Measurements from ENCODE around the gene NEURL1B.

DNA sequence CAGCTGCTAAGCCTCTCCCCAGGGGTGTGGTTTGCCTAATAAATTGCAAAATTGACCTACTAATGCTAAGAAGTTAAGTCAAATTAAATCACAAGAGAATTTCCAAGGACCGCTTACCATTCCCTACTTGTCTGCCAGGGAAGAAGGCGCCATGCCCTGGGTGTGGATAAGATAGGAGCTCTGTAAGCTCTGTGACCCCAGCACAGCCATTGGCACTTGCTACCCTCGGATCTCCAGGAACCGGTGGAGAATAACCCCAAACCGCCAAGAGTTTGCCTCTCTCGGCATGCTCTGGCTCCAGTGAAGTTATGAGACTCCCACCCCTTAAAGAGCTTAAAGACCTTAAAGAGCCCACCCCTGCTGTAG is 58.9 kb downstream of the NEURL1B start:
- TF ChIP-seq SMC3 (IDR thresholded peaks at IDR 0.05; ENCODE audit: low read depth, low read length), result no peak
- TF ChIP-seq POLR2AphosphoS5 (IDR thresholded peaks at IDR 0.05; ENCODE audit: low read depth, low read length), result no peak
- no peak for TF ChIP-seq YY1 (IDR thresholded peaks at IDR 0.05; ENCODE audit: low read depth)
- no peak for TF ChIP-seq SIN3A (IDR thresholded peaks at IDR 0.05; ENCODE audit: borderline replicate concordance, low read depth, low read length)
- TF ChIP-seq EP300 (IDR thresholded peaks at IDR 0.05; ENCODE audit: borderline replicate concordance in 1 of 2, low read depth in 1 of 2, low read length in 1 of 2), result no peak
- TF ChIP-seq, protein P1, sequence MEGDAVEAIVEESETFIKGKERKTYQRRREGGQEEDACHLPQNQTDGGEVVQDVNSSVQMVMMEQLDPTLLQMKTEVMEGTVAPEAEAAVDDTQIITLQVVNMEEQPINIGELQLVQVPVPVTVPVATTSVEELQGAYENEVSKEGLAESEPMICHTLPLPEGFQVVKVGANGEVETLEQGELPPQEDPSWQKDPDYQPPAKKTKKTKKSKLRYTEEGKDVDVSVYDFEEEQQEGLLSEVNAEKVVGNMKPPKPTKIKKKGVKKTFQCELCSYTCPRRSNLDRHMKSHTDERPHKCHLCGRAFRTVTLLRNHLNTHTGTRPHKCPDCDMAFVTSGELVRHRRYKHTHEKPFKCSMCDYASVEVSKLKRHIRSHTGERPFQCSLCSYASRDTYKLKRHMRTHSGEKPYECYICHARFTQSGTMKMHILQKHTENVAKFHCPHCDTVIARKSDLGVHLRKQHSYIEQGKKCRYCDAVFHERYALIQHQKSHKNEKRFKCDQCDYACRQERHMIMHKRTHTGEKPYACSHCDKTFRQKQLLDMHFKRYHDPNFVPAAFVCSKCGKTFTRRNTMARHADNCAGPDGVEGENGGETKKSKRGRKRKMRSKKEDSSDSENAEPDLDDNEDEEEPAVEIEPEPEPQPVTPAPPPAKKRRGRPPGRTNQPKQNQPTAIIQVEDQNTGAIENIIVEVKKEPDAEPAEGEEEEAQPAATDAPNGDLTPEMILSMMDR (IDR thresholded peaks at IDR 0.05), result no peak
- TF ChIP-seq, protein P2, sequence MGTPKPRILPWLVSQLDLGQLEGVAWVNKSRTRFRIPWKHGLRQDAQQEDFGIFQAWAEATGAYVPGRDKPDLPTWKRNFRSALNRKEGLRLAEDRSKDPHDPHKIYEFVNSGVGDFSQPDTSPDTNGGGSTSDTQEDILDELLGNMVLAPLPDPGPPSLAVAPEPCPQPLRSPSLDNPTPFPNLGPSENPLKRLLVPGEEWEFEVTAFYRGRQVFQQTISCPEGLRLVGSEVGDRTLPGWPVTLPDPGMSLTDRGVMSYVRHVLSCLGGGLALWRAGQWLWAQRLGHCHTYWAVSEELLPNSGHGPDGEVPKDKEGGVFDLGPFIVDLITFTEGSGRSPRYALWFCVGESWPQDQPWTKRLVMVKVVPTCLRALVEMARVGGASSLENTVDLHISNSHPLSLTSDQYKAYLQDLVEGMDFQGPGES (IDR thresholded peaks at IDR 0.05; ENCODE audit: low read depth, low read length), result no peak
- TF ChIP-seq, protein P3, sequence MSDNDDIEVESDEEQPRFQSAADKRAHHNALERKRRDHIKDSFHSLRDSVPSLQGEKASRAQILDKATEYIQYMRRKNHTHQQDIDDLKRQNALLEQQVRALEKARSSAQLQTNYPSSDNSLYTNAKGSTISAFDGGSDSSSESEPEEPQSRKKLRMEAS (IDR thresholded peaks at IDR 0.05; ENCODE audit: low read depth), result no peak
- TF ChIP-seq RAD21 (IDR thresholded peaks at IDR 0.05; ENCODE audit: low read length), result no peak
- no peak for TF ChIP-seq TAF1 (IDR thresholded peaks at IDR 0.05; ENCODE audit: borderline replicate concordance, low read depth, low read length)
- no peak for TF ChIP-seq MEF2A (IDR thresholded peaks at IDR 0.05; ENCODE audit: borderline replicate concordance, low read depth)
- TF ChIP-seq, protein P4, sequence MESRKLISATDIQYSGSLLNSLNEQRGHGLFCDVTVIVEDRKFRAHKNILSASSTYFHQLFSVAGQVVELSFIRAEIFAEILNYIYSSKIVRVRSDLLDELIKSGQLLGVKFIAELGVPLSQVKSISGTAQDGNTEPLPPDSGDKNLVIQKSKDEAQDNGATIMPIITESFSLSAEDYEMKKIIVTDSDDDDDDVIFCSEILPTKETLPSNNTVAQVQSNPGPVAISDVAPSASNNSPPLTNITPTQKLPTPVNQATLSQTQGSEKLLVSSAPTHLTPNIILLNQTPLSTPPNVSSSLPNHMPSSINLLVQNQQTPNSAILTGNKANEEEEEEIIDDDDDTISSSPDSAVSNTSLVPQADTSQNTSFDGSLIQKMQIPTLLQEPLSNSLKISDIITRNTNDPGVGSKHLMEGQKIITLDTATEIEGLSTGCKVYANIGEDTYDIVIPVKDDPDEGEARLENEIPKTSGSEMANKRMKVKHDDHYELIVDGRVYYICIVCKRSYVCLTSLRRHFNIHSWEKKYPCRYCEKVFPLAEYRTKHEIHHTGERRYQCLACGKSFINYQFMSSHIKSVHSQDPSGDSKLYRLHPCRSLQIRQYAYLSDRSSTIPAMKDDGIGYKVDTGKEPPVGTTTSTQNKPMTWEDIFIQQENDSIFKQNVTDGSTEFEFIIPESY (IDR thresholded peaks at IDR 0.05; ENCODE audit: borderline replicate concordance, low read depth), result no peak
